Endodermal cell (in vitro differentiated cells): ENCODE results near the gene DENND10. TPM values are rescaled to one million over a fixed set of nuclear protein-coding genes. Genes with fewer than 3 reads are reported as not detected.

Source experiments
- DNase-seq: peaks from one replicate; pipeline ENCODE4 v3.0.0-alpha.2; 2017
- H3K27ac ChIP-seq: 2 replicates; pipeline ENCODE4 v1.5.1; 2013; ENCODE audit warnings: mild to moderate bottlenecking, low read depth, low read length, moderate library complexity
- H3K27me3 ChIP-seq: 2 replicates; pipeline ENCODE4 v1.6.1; 2013; ENCODE audit warnings: mild to moderate bottlenecking, low read length, moderate library complexity; ENCODE audit not compliant: insufficient read depth, control insufficient read depth, poor library complexity, severe bottlenecking
- H3K36me3 ChIP-seq: 2 replicates; pipeline ENCODE4 v1.7.0; 2013; ENCODE audit warnings: mild to moderate bottlenecking, low read length, moderate library complexity; ENCODE audit not compliant: control insufficient read depth, insufficient read depth
- H3K4me1 ChIP-seq: one replicate; pipeline ENCODE4 v1.7.0; 2013; ENCODE audit warnings: low read length; ENCODE audit not compliant: control insufficient read depth, insufficient read depth
- H3K4me3 ChIP-seq: 2 replicates; pipeline ENCODE4 v1.5.1; 2013; ENCODE audit warnings: mild to moderate bottlenecking, low read length, moderate library complexity
- H3K9ac ChIP-seq: 2 replicates; pipeline ENCODE4 v1.6.1; 2013; ENCODE audit warnings: mild to moderate bottlenecking, low read length, moderate library complexity; ENCODE audit not compliant: poor library complexity, severe bottlenecking; ENCODE audit errors: extremely low read depth
- H3K9me3 ChIP-seq: 2 replicates; pipeline ENCODE4 v1.6.1; 2013; ENCODE audit warnings: mild to moderate bottlenecking, low read length, moderate library complexity; ENCODE audit not compliant: control insufficient read depth
- H3K27ac Mint-ChIP-seq: 2 replicates; pipeline ENCODE4 v1.8.0; 2020; ENCODE audit warnings: mixed read lengths
- H3K27me3 Mint-ChIP-seq: 2 replicates; pipeline ENCODE4 v1.8.0; 2021; ENCODE audit warnings: mild to moderate bottlenecking, mixed read lengths; ENCODE audit not compliant: insufficient read depth
- H3K36me3 Mint-ChIP-seq: 2 replicates; pipeline ENCODE4 v1.8.0; 2020; ENCODE audit warnings: low read depth, mixed read lengths
- H3K4me1 Mint-ChIP-seq: 2 replicates; pipeline ENCODE4 v1.8.0; 2020; ENCODE audit warnings: mixed read lengths
- H3K4me3 Mint-ChIP-seq: 2 replicates; pipeline ENCODE4 v1.8.0; 2020; ENCODE audit warnings: mild to moderate bottlenecking, moderate library complexity, mixed read lengths
- H3K9me3 Mint-ChIP-seq: 2 replicates; pipeline ENCODE4 v1.8.0; 2020; ENCODE audit warnings: mild to moderate bottlenecking, mixed read lengths
- WGBS, 2 experiments: methylation state at CpG; one replicate each; pipeline versions ENCODE4 v1.1.5 to v1.1.7; 2013; ENCODE audit warnings: missing lambda C conversion rate in 2 of 2, mixed read lengths in 1 of 2; ENCODE audit not compliant: insufficient coverage in 1 of 2, insufficient read length in 1 of 2; 5-methylcytosine and 5-hydroxymethylcytosine counted together
- total RNA-seq, 2 donors: library from RNA; stranded (reverse); fragmentation: NEBNext Ultra II Directional in 1 of 2; extraction: Animal tissue kit (Norgen Biotek cat#: 25700) in 1 of 2; gene quantifications; 2 replicates in 1 of 2; 3 replicates in 1 of 2; pipeline ENCODE4 v1.2.1, GENCODE V29; 2021
- TF ChIP-seq, protein P1 (sequence below): fragments of 200-600 bp; sonication (generic); conservative IDR thresholded peaks from 2 replicates; pipeline ENCODE4 v1.5.0; 2021; ENCODE audit warnings: antibody characterized with exemption, mild to moderate bottlenecking

The DENND10 gene
- total RNA-seq, 2 donors from 2014 or later, result 76.1 to 91.2 TPM

DNA sequence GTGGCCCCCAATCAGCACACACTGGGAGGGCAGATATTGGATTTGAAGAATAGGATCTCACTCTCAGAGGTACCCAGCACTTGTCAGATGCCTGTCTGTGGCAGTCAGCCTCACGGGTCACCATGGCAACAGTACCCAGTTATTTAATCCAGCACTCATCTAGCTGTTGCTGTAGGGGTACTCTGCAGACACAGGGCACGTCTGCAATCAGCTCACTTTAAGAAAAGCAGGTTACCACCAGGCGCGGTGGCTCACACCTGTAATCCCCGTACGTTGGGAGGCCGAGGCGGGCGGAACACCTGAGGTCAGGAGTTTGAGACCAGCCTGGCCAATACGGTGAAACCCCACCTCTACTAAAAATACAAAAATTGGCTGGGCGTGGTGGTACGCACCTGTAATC lies 49.7 kb downstream of the DENND10 start:
- Histone ChIP-seq H3K4me3 (no peak overlapping the region), H3K4me1 (no peaks in the 10 kb centered on the region), H3K27me3 (no peaks in the 10 kb centered on the region), H3K9ac (no peak overlapping the region), H3K36me3 (peaks cover 15% of the 10 kb centered on the region), H3K9me3 (no peaks in the 10 kb centered on the region), H3K27ac (no peak overlapping the region)
- 92 to 93% methylated on average over 11 to 12 of the region's 12 CpGs for WGBS, 2 experiments
- DNase-seq, result no peak
- H3K9me3 Mint-ChIP-seq, result no peaks in the 10 kb centered on the region
- no peaks in the 10 kb centered on the region for H3K27me3 Mint-ChIP-seq
- H3K36me3 Mint-ChIP-seq, result peaks cover 60% of the 10 kb centered on the region
- H3K4me1 Mint-ChIP-seq, result no peaks in the 10 kb centered on the region
- H3K4me3 Mint-ChIP-seq, result no peak overlapping the region
- H3K27ac Mint-ChIP-seq, result no peak overlapping the region
- TF ChIP-seq, protein P1, sequence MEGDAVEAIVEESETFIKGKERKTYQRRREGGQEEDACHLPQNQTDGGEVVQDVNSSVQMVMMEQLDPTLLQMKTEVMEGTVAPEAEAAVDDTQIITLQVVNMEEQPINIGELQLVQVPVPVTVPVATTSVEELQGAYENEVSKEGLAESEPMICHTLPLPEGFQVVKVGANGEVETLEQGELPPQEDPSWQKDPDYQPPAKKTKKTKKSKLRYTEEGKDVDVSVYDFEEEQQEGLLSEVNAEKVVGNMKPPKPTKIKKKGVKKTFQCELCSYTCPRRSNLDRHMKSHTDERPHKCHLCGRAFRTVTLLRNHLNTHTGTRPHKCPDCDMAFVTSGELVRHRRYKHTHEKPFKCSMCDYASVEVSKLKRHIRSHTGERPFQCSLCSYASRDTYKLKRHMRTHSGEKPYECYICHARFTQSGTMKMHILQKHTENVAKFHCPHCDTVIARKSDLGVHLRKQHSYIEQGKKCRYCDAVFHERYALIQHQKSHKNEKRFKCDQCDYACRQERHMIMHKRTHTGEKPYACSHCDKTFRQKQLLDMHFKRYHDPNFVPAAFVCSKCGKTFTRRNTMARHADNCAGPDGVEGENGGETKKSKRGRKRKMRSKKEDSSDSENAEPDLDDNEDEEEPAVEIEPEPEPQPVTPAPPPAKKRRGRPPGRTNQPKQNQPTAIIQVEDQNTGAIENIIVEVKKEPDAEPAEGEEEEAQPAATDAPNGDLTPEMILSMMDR, result no peak

DNA sequence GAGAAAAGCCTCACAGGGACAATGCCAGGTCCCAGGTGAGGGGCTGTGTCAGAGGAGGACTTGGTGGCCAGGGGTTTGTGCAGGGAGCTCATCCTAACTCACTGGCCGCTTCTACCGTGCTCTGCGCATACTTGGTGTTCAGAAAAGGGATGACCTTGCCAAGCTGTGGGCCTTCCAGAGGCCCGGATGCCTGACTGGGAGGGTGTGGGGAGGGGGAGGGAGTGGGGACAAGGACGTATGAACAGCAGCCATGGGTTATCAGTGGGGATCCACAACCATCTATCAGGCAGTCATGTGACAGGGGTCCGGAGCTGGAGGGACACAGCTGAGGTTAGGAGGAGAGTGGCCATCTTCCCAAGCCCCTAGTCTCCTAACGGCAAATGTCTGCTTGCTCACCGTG lies 55.4 kb downstream of the DENND10 start:
- DNase-seq, result no peak
- WGBS, 2 experiments, result 81 to 84% methylated on average over 5 to 8 of the region's 8 CpGs
- no peaks in the 10 kb centered on the region for H3K27me3 Mint-ChIP-seq
- H3K9me3 ChIP-seq, result no peaks in the 10 kb centered on the region
- no peak overlapping the region for H3K4me3 ChIP-seq
- no peaks in the 10 kb centered on the region for H3K27me3 ChIP-seq
- H3K9ac ChIP-seq, result no peak overlapping the region
- H3K4me3 Mint-ChIP-seq, result no peak overlapping the region
- peaks cover 7% of the 10 kb centered on the region for H3K36me3 ChIP-seq
- H3K27ac ChIP-seq, result no peak overlapping the region
- peaks cover 38% of the 10 kb centered on the region for H3K36me3 Mint-ChIP-seq
- no peak overlapping the region for H3K27ac Mint-ChIP-seq
- no peaks in the 10 kb centered on the region for H3K9me3 Mint-ChIP-seq
- TF ChIP-seq, protein P1, result no peak
- no peaks in the 10 kb centered on the region for H3K4me1 ChIP-seq
- no peaks in the 10 kb centered on the region for H3K4me1 Mint-ChIP-seq

DNA sequence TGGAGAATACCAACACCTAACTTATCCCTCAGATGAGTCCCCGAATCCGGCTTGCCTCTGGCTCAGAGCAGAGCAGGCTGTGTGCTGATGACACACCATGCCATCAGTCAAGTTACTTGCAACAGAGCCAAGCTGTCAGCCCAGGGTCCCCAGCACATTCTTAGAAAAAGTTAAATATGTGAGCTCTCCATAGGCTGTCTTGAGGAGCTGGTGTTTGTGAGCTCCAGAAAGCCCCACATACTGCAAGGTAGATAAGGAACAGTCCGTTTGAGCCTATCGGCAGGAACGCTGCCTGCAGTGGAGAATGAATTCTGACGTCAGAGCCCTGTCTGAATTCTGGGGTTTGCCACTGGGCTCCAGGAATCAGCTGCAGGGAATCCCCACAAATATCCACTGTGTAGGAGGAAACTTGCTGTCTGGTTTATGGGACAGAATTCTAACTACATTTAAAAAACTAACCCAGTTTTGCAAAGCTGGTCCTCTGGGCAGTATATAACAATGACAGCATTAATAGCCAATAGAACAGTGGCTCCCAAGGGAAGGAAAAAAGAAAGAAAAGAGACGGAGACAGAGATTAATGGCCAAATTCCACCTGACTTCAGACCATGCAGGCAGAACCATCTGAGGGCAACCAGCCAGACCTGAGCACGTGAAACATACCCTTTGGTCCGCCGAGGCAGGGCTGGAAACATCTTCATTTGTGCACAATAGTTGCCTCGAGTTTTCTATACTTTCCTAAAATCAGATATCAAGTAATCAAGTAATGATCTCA lies 58.0 kb downstream of the DENND10 start:
- no peak overlapping the region for H3K27ac Mint-ChIP-seq
- peaks cover 20% of the 10 kb centered on the region for H3K36me3 Mint-ChIP-seq
- H3K4me1 Mint-ChIP-seq, result peaks cover 10% of the 10 kb centered on the region
- 78 to 89% methylated on average over 11 of the region's 11 CpGs for WGBS, 2 experiments
- Histone ChIP-seq H3K4me3 (no peak overlapping the region), H3K36me3 (peaks cover under 1% of the 10 kb centered on the region), H3K9me3 (no peaks in the 10 kb centered on the region), H3K9ac (no peak overlapping the region), H3K27me3 (no peaks in the 10 kb centered on the region), H3K27ac (no peak overlapping the region), H3K4me1 (peaks cover 4% of the 10 kb centered on the region)
- TF ChIP-seq, protein P1, result no peak
- no peak overlapping the region for H3K4me3 Mint-ChIP-seq
- H3K27me3 Mint-ChIP-seq, result no peaks in the 10 kb centered on the region
- no peaks in the 10 kb centered on the region for H3K9me3 Mint-ChIP-seq
- no peak for DNase-seq
